Sigmoid colon (tissue), 7 donors: ENCODE measurements around the gene MYADML2. TPM values are rescaled to one million over a fixed set of nuclear protein-coding genes. Genes with fewer than 3 reads are reported as not detected.

Source experiments
- DNase-seq: peaks from one replicate; pipeline ENCODE4 v3.0.0-alpha.2; 2019
- H3K27ac ChIP-seq, 4 donors: fragments of 200-600 bp; sonication (generic); one replicate each; pipeline ENCODE4 v1.5.1; 2016 to 2019; ENCODE audit warnings: mild to moderate bottlenecking in 1 of 4
- H3K27me3 ChIP-seq, 3 donors: fragments of 200-600 bp; sonication (generic); one replicate each; pipeline ENCODE4 v1.5.1; 2019; ENCODE audit warnings: mild to moderate bottlenecking in 1 of 3
- H3K36me3 ChIP-seq, 4 donors: fragments of 200-600 bp; sonication (generic); one replicate each; pipeline ENCODE4 v1.5.1; 2016 to 2019
- H3K4me1 ChIP-seq, 4 donors: fragments of 200-600 bp; sonication (generic); one replicate each; pipeline ENCODE4 v1.5.1; 2017 to 2019
- H3K4me3 ChIP-seq, 4 donors: fragments of 200-600 bp; sonication (generic); one replicate each; pipeline ENCODE4 v1.5.1; 2017 to 2019; ENCODE audit warnings: mild to moderate bottlenecking in 2 of 4, moderate library complexity in 1 of 4
- H3K9me3 ChIP-seq, 4 donors: fragments of 200-600 bp in 3 of 4; sonication (generic) in 3 of 4; one replicate each; pipeline versions ENCODE4 v1.5.1 to v1.6.1; 2013 to 2019
- EP300 ChIP-seq, 4 donors: sonication (generic); formaldehyde crosslinking; IDR thresholded peaks; one replicate each; pipeline ENCODE4 v1.6.1; 2017; ENCODE audit warnings: antibody characterized with exemption in 4 of 4
- POLR2A ChIP-seq, 2 donors: fragments of 450-650 bp; IDR thresholded peaks; one replicate each; pipeline ENCODE4 v1.6.1; 2016; ENCODE audit warnings: antibody characterized with exemption in 2 of 2, mild to moderate bottlenecking in 2 of 2, moderate library complexity in 2 of 2
- POLR2AphosphoS5 ChIP-seq, 4 donors: sonication (generic); formaldehyde crosslinking; IDR thresholded peaks; one replicate each; pipeline ENCODE4 v1.6.1; 2017; ENCODE audit warnings: antibody characterized with exemption in 4 of 4
- WGBS, 2 donors: extraction: QIAGEN DNeasy Blood & Tissue Kit; methylation state at CpG; one replicate each; pipeline ENCODE4 v1.1.7; 2013; 5-methylcytosine and 5-hydroxymethylcytosine counted together
- intact Hi-C: fragments of 100-400 bp; cut with DNase I; formaldehyde crosslinking; loops from one replicate; pipeline ENCODE4 v1.15.1; 2023
- polyA plus RNA-seq, 3 donors: library from polyadenylated mRNA; stranded (reverse); fragments of 200-250 nt; gene quantifications; one replicate each; pipeline ENCODE4 v1.2.3, GENCODE V29; 2013
- total RNA-seq, 4 donors: library from RNA; depleted of rRNA; stranded (reverse); fragments of >200 nt; gene quantifications; one replicate each; pipeline ENCODE4 v1.1.0, GENCODE V29; 2016
- TF ChIP-seq, protein P1 (sequence below), 4 experiments: fragments of 450-650 bp in 3 of 4; fragments of 200-600 bp in 1 of 4; IDR thresholded peaks; one replicate each; pipeline ENCODE4 v1.5.1; 2016 to 2019; ENCODE audit warnings: antibody characterized with exemption in 4 of 4, mild to moderate bottlenecking in 3 of 4, moderate library complexity in 2 of 4
- donor health status: healthy with polysubstance abuse.
- donor health status: Bipolar disorder and iron deficiency.
- donor health status: healthy.

Gene MYADML2
- total and polyA plus RNA-seq, 7 donors: not detected

DNA sequence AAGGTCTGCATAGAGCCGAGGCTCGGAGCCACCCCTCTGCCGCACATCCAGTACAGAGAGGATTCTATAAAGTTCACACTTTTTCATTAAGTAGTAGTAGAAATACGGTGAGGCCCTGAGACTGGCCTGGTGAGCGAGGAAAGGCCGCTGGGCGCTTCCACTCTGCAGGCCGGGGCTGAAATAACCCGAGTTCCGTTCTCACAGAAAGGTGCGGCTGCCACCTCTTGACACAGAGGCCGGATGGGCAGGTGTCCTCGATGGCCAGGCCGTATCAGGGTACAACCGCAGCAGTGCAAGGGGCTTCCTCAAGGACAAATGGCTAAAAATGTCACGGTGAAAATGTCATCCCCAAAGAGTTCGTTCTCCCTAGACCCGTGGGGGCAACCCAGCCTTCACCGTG lies 35.1 kb downstream of the MYADML2 start:
- peaks cover 0 to 28% (median 22%) of the 10 kb centered on the region in 4 donors for H3K4me1 ChIP-seq
- H3K4me3 ChIP-seq: peak overlapping the region in 1 of 4 donors; percentile 20
- H3K27ac ChIP-seq: peak overlapping the region; percentile 56 to 78 (median 74)
- TF ChIP-seq POLR2A (IDR thresholded peaks at IDR 0.05) (no peak), EP300 (IDR thresholded peaks at IDR 0.05) (no peak), POLR2AphosphoS5 (IDR thresholded peaks at IDR 0.05) (no peak)
- TF ChIP-seq, protein P1, sequence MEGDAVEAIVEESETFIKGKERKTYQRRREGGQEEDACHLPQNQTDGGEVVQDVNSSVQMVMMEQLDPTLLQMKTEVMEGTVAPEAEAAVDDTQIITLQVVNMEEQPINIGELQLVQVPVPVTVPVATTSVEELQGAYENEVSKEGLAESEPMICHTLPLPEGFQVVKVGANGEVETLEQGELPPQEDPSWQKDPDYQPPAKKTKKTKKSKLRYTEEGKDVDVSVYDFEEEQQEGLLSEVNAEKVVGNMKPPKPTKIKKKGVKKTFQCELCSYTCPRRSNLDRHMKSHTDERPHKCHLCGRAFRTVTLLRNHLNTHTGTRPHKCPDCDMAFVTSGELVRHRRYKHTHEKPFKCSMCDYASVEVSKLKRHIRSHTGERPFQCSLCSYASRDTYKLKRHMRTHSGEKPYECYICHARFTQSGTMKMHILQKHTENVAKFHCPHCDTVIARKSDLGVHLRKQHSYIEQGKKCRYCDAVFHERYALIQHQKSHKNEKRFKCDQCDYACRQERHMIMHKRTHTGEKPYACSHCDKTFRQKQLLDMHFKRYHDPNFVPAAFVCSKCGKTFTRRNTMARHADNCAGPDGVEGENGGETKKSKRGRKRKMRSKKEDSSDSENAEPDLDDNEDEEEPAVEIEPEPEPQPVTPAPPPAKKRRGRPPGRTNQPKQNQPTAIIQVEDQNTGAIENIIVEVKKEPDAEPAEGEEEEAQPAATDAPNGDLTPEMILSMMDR (IDR thresholded peaks at IDR 0.05): no peak
- peaks cover 13 to 46% (median 26%) of the 10 kb centered on the region in 4 donors for H3K36me3 ChIP-seq
- intact Hi-C loops: no loop called here
- H3K27me3 ChIP-seq: no peaks in the 10 kb centered on the region
- no peak for DNase-seq
- WGBS, 2 donors: 80 to 89% methylated on average over 19 of the region's 19 CpGs
- no peaks in the 10 kb centered on the region for H3K9me3 ChIP-seq

DNA sequence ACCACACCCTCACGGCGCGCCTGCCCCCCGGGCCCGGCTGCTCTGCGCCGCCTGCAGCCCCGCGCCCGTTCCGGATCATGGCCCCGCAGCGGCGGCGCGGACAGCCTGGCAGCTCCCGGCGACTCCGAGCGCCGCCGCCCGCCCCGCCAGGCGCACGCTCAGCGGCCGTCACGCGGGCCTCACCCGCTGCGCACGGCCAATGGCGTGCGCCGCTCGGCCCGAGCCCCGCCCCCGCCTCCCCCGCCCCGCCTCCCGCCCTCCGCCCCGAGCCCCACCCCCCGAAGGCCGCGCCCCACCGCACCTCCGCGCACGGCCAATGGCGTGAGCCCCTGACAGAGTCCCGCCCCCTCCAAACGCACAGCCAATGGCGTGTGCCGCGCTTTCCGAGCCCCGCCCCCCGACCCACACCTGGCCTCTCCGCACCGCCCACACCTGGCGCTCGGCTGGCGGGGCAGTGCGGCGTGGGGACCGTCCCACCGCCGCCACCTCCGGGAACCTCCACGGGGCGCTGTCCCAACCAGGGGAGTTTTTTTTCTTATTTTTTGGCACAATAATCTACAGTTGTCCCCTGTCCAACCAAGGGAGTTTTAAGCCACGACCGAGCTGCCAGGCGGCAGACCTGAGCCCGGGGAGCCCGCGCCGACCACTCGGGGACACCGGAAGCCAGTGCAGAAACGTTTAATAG lies 35.6 kb downstream of the MYADML2 start, which contains the start of gene PCYT2:
TSS of gene PCYT2 (minus strand) at position 123 of the 685 bp plus-strand sequence. CDS start at position 79, 44 bp downstream.
- H3K36me3 ChIP-seq: peaks cover 13 to 46% (median 26%) of the 10 kb centered on the region in 4 donors
- TF ChIP-seq EP300 (IDR thresholded peaks at IDR 0.05) (no peak), POLR2A (IDR thresholded peaks at IDR 0.05) (no peak), POLR2AphosphoS5 (IDR thresholded peaks at IDR 0.05) (peak in 1 of 4 donors; percentile 4)
- TF ChIP-seq, protein P1 (IDR thresholded peaks at IDR 0.05): no peak
- H3K27me3 ChIP-seq: no peaks in the 10 kb centered on the region
- peaks cover 0 to 22% (median 17%) of the 10 kb centered on the region in 4 donors for H3K4me1 ChIP-seq
- H3K9me3 ChIP-seq: no peaks in the 10 kb centered on the region
- H3K4me3 ChIP-seq: peak within 1 kb of the TSS; percentile 58 to 77 (median 63)
- intact Hi-C loops: no loop called here
- peak within 1 kb of the TSS; percentile 56 to 78 (median 74) for H3K27ac ChIP-seq
- DNase-seq: peak; percentile 96
- WGBS, 2 donors: 5 to 8% methylated on average over 84 of the region's 84 CpGs

DNA sequence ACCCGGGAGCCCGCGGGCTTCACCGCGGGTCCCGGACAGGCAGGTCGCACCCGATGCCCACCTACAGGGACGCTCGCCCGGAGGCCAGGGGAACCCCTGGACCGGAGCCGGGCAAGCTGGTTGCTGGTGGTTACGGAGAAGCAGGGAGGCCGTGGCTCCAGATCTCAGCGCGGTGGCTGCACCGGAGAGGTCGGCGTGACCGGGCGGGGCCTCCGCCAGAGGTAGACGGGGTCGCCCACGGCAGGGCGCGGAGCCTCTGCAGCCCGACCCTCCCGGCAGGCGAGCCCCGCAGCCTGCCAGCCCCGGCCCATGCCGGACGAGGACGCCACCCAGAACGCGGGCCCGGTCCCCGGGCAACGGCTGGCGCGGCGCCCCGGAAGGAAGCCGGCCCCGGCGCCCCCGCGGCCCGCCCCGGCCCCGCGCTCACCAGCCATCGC lies 36.2 kb downstream of the MYADML2 start:
- peaks cover 13 to 45% (median 26%) of the 10 kb centered on the region in 4 donors for H3K36me3 ChIP-seq
- peak overlapping the region; percentile 52 to 76 (median 62) for H3K27ac ChIP-seq
- H3K4me1 ChIP-seq: peaks cover 0 to 17% (median 14%) of the 10 kb centered on the region in 4 donors
- WGBS, 2 donors: 1% methylated on average over 55 of the region's 55 CpGs
- DNase-seq: peak; percentile 66
- H3K4me3 ChIP-seq: peak overlapping the region; percentile 58 to 77 (median 63)
- TF ChIP-seq, protein P1 (IDR thresholded peaks at IDR 0.05): no peak
- TF ChIP-seq POLR2A (IDR thresholded peaks at IDR 0.05) (no peak), POLR2AphosphoS5 (IDR thresholded peaks at IDR 0.05) (no peak), EP300 (IDR thresholded peaks at IDR 0.05) (no peak)
- no peaks in the 10 kb centered on the region for H3K9me3 ChIP-seq
- H3K27me3 ChIP-seq: no peaks in the 10 kb centered on the region
- intact Hi-C loops: no loop called here

DNA sequence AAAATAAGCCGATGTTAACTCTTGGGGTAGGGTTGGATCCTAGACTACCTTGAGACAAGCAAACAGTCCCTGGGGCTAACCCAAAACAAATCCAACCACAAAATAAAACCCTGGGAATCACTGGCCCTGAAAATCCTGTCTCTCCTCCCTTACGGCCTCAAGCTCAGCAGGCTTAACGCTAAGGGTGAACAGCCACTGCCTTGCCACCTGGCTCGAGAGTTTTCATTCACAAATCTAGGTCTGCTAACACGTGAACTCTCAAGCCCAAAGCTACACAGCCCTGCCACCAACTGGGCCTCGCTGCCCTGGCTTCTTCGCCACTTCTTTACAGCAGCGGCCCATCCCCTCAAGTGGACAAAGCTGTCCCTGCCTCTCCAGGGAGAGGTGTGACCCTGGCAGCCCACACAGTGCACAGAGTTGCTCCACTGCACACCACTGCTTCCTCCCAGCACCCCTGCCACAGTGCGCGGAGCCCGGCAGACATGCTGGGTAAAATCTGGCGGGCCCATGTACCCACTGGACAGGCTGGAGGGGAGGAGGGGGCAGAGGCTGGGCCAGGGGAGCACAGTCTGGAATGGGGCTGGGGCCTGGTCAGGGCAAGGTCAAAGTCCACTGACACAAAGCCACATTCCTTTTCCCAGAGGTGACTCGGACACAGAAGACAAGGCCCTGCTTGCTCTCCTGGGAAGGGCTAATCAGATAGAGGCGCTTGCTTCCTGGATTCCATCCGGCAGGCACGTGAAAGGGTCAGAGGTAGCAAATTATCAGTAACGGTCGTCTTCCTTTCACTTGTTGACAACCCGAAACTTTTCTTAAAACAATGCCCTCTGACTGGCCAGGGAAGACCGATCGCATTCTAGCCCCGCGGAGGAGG lies 36.8 kb downstream of the MYADML2 start:
- Histone ChIP-seq H3K27ac (peak overlapping the region in 3 of 4 donors; percentile 52 to 76 (median 56)), H3K36me3 (peaks cover 13 to 39% (median 24%) of the 10 kb centered on the region in 4 donors), H3K9me3 (no peaks in the 10 kb centered on the region), H3K4me1 (peaks cover 0 to 15% (median 13%) of the 10 kb centered on the region in 4 donors), H3K27me3 (no peaks in the 10 kb centered on the region), H3K4me3 (peak overlapping the region; percentile 58 to 77 (median 63))
- no peak for TF ChIP-seq EP300 (IDR thresholded peaks at IDR 0.05)
- TF ChIP-seq POLR2AphosphoS5 (IDR thresholded peaks at IDR 0.05): no peak
- TF ChIP-seq POLR2A (IDR thresholded peaks at IDR 0.05): no peak
- TF ChIP-seq, protein P1 (IDR thresholded peaks at IDR 0.05): no peak
- WGBS, 2 donors: 26 to 37% methylated on average over 23 of the region's 23 CpGs
- intact Hi-C loops: no loop called here
- DNase-seq: peak; percentile 68
